HepG2 (cell line): ENCODE results near the gene ST7L. TPM values are rescaled to one million over a fixed set of nuclear protein-coding genes. Genes with fewer than 3 reads are reported as not detected.

Experiments used
- ATAC-seq: fragments of 200-7000 bp; cut with Tn5 transposase; 3 replicates; pipeline ENCODE4 v1.9.1; 2020; ENCODE audit warnings: mild to moderate bottlenecking, moderate library complexity
- BruUV-seq: library from RNA; stranded (reverse); fragments of 400-500 nt; replicated peaks from 2 replicates; lab custom pipeline; 2021; lab: Mats Ljungman, UMichigan
- CTCF ChIA-PET: fragments of 300-600 bp; formaldehyde crosslinking; extraction: SDS; loops from one replicate; lab custom pipeline; 2021; ENCODE audit warnings: low total read pairs, inconsistent platforms, low intra/inter-chr PET ratio; lab: Yijun Ruan, JAX
- POLR2A ChIA-PET: fragments of 350-600 bp; sonication (Branson Sonifier 250); formaldehyde crosslinking; loops from one replicate; lab custom pipeline; 2020; ENCODE audit warnings: antibody characterized with exemption, inconsistent platforms; lab: Yijun Ruan, JAX
- DNase-seq: peaks from one replicate; pipeline ENCODE4 v3.0.0-alpha.2; 2015; ENCODE audit warnings: low spot score
- FAIRE-seq: peaks from 3 replicates; lab custom pipeline; 2011; peaks lifted over from hg19 to GRCh38; lab: Jason Lieb, UNC
- H2AFZ ChIP-seq: one replicate; pipeline ENCODE4 v1.6.1; 2011; ENCODE audit warnings: low read length, inconsistent platforms
- H3K27ac ChIP-seq: fragments of 300-600 bp; 3 replicates; pipeline ENCODE4 v1.8.0; 2011; ENCODE audit warnings: mixed run types, mild to moderate bottlenecking, mixed read lengths, low read length, inconsistent platforms; ENCODE audit not compliant: insufficient read depth; ENCODE audit errors: extremely low read length
- H3K27me3 ChIP-seq, 2 experiments: fragments of 200-600 bp in 1 of 2; 2 replicates in 1 of 2; 3 replicates in 1 of 2; pipeline versions ENCODE4 v1.6.0 to v1.8.0; 2011; ENCODE audit warnings: low read length in 2 of 2, mild to moderate bottlenecking in 2 of 2, moderate library complexity in 2 of 2, inconsistent platforms in 1 of 2; ENCODE audit not compliant: insufficient read depth in 2 of 2, control insufficient read depth in 1 of 2
- H3K36me3 ChIP-seq, 2 experiments: fragments of 200-600 bp in 1 of 2; replicated peaks in 1 of 2; 2 replicates in 1 of 2; 3 replicates in 1 of 2; pipeline versions ENCODE4 v1.5.1 to v1.8.0; 2011; ENCODE audit warnings: low read length in 2 of 2, inconsistent platforms in 1 of 2; ENCODE audit not compliant: insufficient read depth in 2 of 2, control insufficient read depth in 1 of 2
- H3K4me1 ChIP-seq: 2 replicates; pipeline ENCODE4 v1.5.1; 2012; ENCODE audit warnings: low read length, inconsistent platforms; ENCODE audit not compliant: insufficient read depth
- H3K4me2 ChIP-seq: 2 replicates; pipeline ENCODE4 v1.6.0; 2011; ENCODE audit warnings: low read depth, low read length, inconsistent platforms
- H3K4me3 ChIP-seq, 3 experiments: fragments of 200-600 bp in 1 of 3; sonication (generic), shearing (Covaris generic) in 1 of 3; replicated peaks in 1 of 3; 2 replicates each; pipeline ENCODE4 v1.5.1; 2011 to 2016; ENCODE audit warnings: low read length in 3 of 3, inconsistent platforms in 2 of 3, low read depth in 2 of 3, mild to moderate bottlenecking in 2 of 3, control low read depth in 1 of 3, mixed read lengths in 1 of 3; ENCODE audit not compliant: insufficient read depth in 1 of 3
- H3K79me2 ChIP-seq: one replicate; pipeline ENCODE4 v1.6.1; 2011; ENCODE audit warnings: low read length, inconsistent platforms; ENCODE audit not compliant: insufficient read depth
- H3K9ac ChIP-seq: 2 replicates; pipeline ENCODE4 v1.6.0; 2011; ENCODE audit warnings: mild to moderate bottlenecking, low read depth, low read length, inconsistent platforms; ENCODE audit not compliant: insufficient read depth
- H3K9me3 ChIP-seq: 2 replicates; pipeline ENCODE4 v1.5.1; 2012; ENCODE audit warnings: mild to moderate bottlenecking, low read length
- H4K20me1 ChIP-seq: 2 replicates; pipeline ENCODE4 v1.6.0; 2011; ENCODE audit warnings: inconsistent platforms, mild to moderate bottlenecking, low read length, moderate library complexity; ENCODE audit not compliant: insufficient read depth
- ADNP ChIP-seq: sonication (generic); formaldehyde crosslinking; IDR thresholded peaks from 2 replicates; pipeline ENCODE4 v1.4.0; 2020; ENCODE audit warnings: missing genetic modification reagents
- DMAP1 ChIP-seq: IDR thresholded peaks from 2 replicates; pipeline ENCODE4 v1.6.1; 2016
- FOXK1 ChIP-seq: sonication (generic); formaldehyde crosslinking; IDR thresholded peaks from 2 replicates; pipeline ENCODE4 v1.4.0; 2020; ENCODE audit warnings: low read depth, missing genetic modification reagents, borderline replicate concordance
- HIVEP1 ChIP-seq: sonication (generic); formaldehyde crosslinking; IDR thresholded peaks from 2 replicates; pipeline ENCODE4 v1.4.0; 2020; ENCODE audit warnings: mild to moderate bottlenecking, missing genetic modification reagents
- HNF4G ChIP-seq, 2 experiments: sonication (generic) in 1 of 2; formaldehyde crosslinking in 1 of 2; IDR thresholded peaks; 2 replicates each; pipeline versions ENCODE4 v1.4.0 to v1.6.1; 2011 to 2020; ENCODE audit warnings: borderline replicate concordance in 2 of 2, low read depth in 2 of 2, mild to moderate bottlenecking in 2 of 2, low read length in 1 of 2, missing genetic modification reagents in 1 of 2, moderate library complexity in 1 of 2
- HOXA5 ChIP-seq: sonication (generic); formaldehyde crosslinking; IDR thresholded peaks from 2 replicates; pipeline ENCODE4 v1.4.0; 2020; ENCODE audit warnings: missing genetic modification reagents
- JUN ChIP-seq: sonication (generic); formaldehyde crosslinking; IDR thresholded peaks from 2 replicates; pipeline ENCODE4 v1.4.0; 2020; ENCODE audit warnings: mild to moderate bottlenecking, missing genetic modification reagents
- MAFG ChIP-seq: sonication (generic); formaldehyde crosslinking; IDR thresholded peaks from 2 replicates; pipeline ENCODE4 v1.5.1; 2020; ENCODE audit warnings: mild to moderate bottlenecking, missing genetic modification reagents
- PITX1 ChIP-seq: sonication (generic); formaldehyde crosslinking; IDR thresholded peaks from 2 replicates; pipeline ENCODE4 v1.5.1; 2020; ENCODE audit warnings: mild to moderate bottlenecking, missing genetic modification reagents
- PPARG ChIP-seq: conservative IDR thresholded peaks from 2 replicates; pipeline ENCODE4 v1.6.1; 2016; ENCODE audit warnings: missing biosample characterization, missing genetic modification reagents
- SIX1 ChIP-seq: sonication (generic); formaldehyde crosslinking; IDR thresholded peaks from 2 replicates; pipeline ENCODE4 v1.4.0; 2020; ENCODE audit warnings: missing genetic modification reagents, borderline replicate concordance
- TCF7L2 ChIP-seq: IDR thresholded peaks from 2 replicates; pipeline ENCODE4 v1.6.1; 2011; ENCODE audit warnings: mild to moderate bottlenecking, low read depth, low read length, moderate library complexity
- TFDP2 ChIP-seq: sonication (generic); formaldehyde crosslinking; IDR thresholded peaks from 2 replicates; pipeline ENCODE4 v1.4.0; 2020; ENCODE audit warnings: missing genetic modification reagents
- THRA ChIP-seq: sonication (generic); formaldehyde crosslinking; IDR thresholded peaks from 2 replicates; pipeline ENCODE4 v1.4.0; 2020; ENCODE audit warnings: missing genetic modification reagents, borderline replicate concordance
- ZEB1 ChIP-seq: IDR thresholded peaks from 2 replicates; pipeline ENCODE4 v1.6.1; 2012; ENCODE audit warnings: mild to moderate bottlenecking, low read depth, inconsistent platforms; ENCODE audit not compliant: insufficient replicate concordance
- ZNF775 ChIP-seq: sonication (generic); formaldehyde crosslinking; IDR thresholded peaks from 2 replicates; pipeline ENCODE4 v1.4.0; 2020; ENCODE audit warnings: missing genetic modification reagents, mild to moderate bottlenecking, moderate library complexity, borderline replicate concordance
- ZNF792 ChIP-seq: IDR thresholded peaks from 2 replicates; pipeline ENCODE4 v1.6.1; 2016
- WGBS: methylation state at CpG from one replicate; pipeline ENCODE4 v1.1.6; 2017; ENCODE audit warnings: low lambda C conversion rate; 5-methylcytosine and 5-hydroxymethylcytosine counted together
- in situ Hi-C: cut with HindIII; loops from 2 replicates; pipeline ENCODE4 v1.10.0; 2017; ENCODE audit warnings: low pct_unique_long_range_greater_than_20kb; ENCODE audit not compliant: extremely low pct_ligation_motif_present
- intact Hi-C: fragments of 100-400 bp; cut with micrococcal nuclease; formaldehyde crosslinking; loops from one replicate; pipeline ENCODE4 v1.10.0; 2022; ENCODE audit not compliant: unreplicated experiment
- polyA plus RNA-seq, 8 experiments: library from polyadenylated mRNA; depleted of rRNA in 3 of 8; stranded (reverse) in 7 of 8; unstranded in 1 of 8; fragments of >200 nt; fragmentation: Illumina TruSeq in 4 of 8; extraction: Trizol in 4 of 8; gene quantifications; 2 replicates each; pipeline versions ENCODE4 v1.2.1 to v1.2.3, GENCODE V29; 2011 to 2016; ENCODE audit warnings: low read depth in 4 of 8, missing spikeins in 1 of 8, mixed read lengths in 1 of 8; ENCODE audit not compliant: insufficient read depth in 1 of 8
- total RNA-seq, 5 experiments: library from RNA; depleted of rRNA; stranded (reverse); fragments of >200 nt; fragmentation: Illumina TruSeq; extraction: Trizol; gene quantifications; 2 replicates each; pipeline ENCODE4 v1.2.3, GENCODE V29; 2016; ENCODE audit warnings: low read depth in 1 of 5

Gene ST7L
- total and polyA plus RNA-seq, 2 of the 13 experiments (the other 11 are each of a cell fraction or from before 2014, with no cell fraction given), result 8.6 to 19.9 TPM

DNA sequence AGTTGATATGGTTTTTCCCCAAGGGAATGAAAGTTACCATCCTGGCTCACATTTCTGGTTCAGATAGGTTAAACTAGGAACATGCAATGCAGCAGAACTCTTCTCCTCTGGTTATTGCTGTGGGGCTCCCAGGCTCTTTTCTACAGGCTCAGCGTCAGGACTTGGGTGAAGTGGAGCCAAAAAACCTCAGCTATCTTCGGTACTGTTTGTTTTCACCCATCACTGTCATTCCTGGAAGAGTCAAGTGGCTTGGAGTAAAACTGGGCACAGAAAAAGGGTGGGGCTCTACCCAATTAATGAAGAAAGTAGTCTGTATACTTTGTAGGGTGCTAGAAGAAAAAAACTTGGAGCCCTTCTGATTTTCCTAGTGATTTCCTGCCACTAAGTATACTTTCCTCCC is 100.8 kb downstream of the ST7L start:
- TF ChIP-seq HIVEP1 (CRISPR knock-in tag), result no peak
- no peak for TF ChIP-seq HOXA5 (CRISPR knock-in tag)
- no peak for TF ChIP-seq TCF7L2
- no peak for TF ChIP-seq ZNF775 (CRISPR knock-in tag)
- no peak for TF ChIP-seq MAFG
- no peak for TF ChIP-seq ZEB1
- no peak for TF ChIP-seq ZNF792 (CRISPR knock-in tag)
- no peak for TF ChIP-seq DMAP1 (CRISPR knock-in tag)
- TF ChIP-seq JUN (CRISPR knock-in tag), result no peak
- TF ChIP-seq PPARG, result no peak
- intact Hi-C loops (no loop called here), in situ Hi-C loops (no loop called here)
- H3K36me3 ChIP-seq, result no peaks in the 10 kb centered on the region
- no TSS peak for BruUV-seq
- ATAC-seq, result no peak
- H3K9me3 ChIP-seq, result no peaks in the 10 kb centered on the region
- no peak for DNase-seq
- ChIA-PET POLR2A (no interaction called here), CTCF (no interaction called here)
- H3K4me1 ChIP-seq, result peaks cover 8% of the 10 kb centered on the region
- H4K20me1 ChIP-seq, result no peaks in the 10 kb centered on the region
- H3K9ac ChIP-seq, result no peak overlapping the region
- no peak overlapping the region for H2AFZ ChIP-seq
- 79% methylated on average over 2 of the region's 2 CpGs for WGBS
- H3K79me2 ChIP-seq, result no peaks in the 10 kb centered on the region
- H3K4me3 ChIP-seq, result no peak overlapping the region
- peaks cover 0 to 8% of the 10 kb centered on the region in 2 experiments; a peak in 1 of 5 replicates for H3K27me3 ChIP-seq
- no peak overlapping the region for H3K4me2 ChIP-seq
- FAIRE-seq, result no peak
- no peak overlapping the region for H3K27ac ChIP-seq

GRCh38 chr1:112517646-112518045 is 101.3 kb downstream of the ST7L start:
- H3K4me2 ChIP-seq, result no peak overlapping the region
- peaks cover 8% of the 10 kb centered on the region for H3K4me1 ChIP-seq
- H3K9ac ChIP-seq, result no peak overlapping the region
- in situ Hi-C loops (no loop called here), intact Hi-C loops (no loop called here)
- DNase-seq, result no peak
- H3K9me3 ChIP-seq, result no peaks in the 10 kb centered on the region
- H3K27ac ChIP-seq, result no peak overlapping the region
- POLR2A ChIA-PET, result no interaction called here
- BruUV-seq, result no TSS peak
- H4K20me1 ChIP-seq, result no peaks in the 10 kb centered on the region
- H3K4me3 ChIP-seq, result no peak overlapping the region
- no peak for ATAC-seq
- no peaks in the 10 kb centered on the region for H3K36me3 ChIP-seq
- 79% methylated on average over 2 of the region's 2 CpGs for WGBS
- no peak for FAIRE-seq
- CTCF ChIA-PET, result no interaction called here
- H3K27me3 ChIP-seq, result peaks cover 0 to 14% of the 10 kb centered on the region in 2 experiments; a peak in 1 of 5 replicates
- no peaks in the 10 kb centered on the region for H3K79me2 ChIP-seq
- no peak overlapping the region for H2AFZ ChIP-seq
- no peak for TF ChIP-seq THRA (CRISPR knock-in tag)
- TF ChIP-seq HNF4G (IDR thresholded peaks at IDR 0.05; ENCODE audit: borderline replicate concordance, low read depth, low read length), result no peak
- no peak for TF ChIP-seq HNF4G (CRISPR knock-in tag; IDR thresholded peaks at IDR 0.05; ENCODE audit: borderline replicate concordance, low read depth)
- no peak for TF ChIP-seq FOXK1 (CRISPR knock-in tag)
- no peak for TF ChIP-seq SIX1 (CRISPR knock-in tag)
- TF ChIP-seq TFDP2, result no peak
- no peak for TF ChIP-seq ADNP (CRISPR knock-in tag)
- TF ChIP-seq PITX1 (CRISPR knock-in tag), result no peak
